GM18526 (cell line): ENCODE measurements around the gene TNFRSF6B.
A peak's percentile ranks its signal among the peaks of the same experiment; 100 is the strongest.

Experiments
- POLR2A ChIP-seq: IDR thresholded peaks from 3 replicates; pipeline ENCODE4 v1.6.1; 2011; ENCODE audit not compliant: insufficient read length; ENCODE audit errors: extremely low read depth

Gene TNFRSF6B

DNA sequence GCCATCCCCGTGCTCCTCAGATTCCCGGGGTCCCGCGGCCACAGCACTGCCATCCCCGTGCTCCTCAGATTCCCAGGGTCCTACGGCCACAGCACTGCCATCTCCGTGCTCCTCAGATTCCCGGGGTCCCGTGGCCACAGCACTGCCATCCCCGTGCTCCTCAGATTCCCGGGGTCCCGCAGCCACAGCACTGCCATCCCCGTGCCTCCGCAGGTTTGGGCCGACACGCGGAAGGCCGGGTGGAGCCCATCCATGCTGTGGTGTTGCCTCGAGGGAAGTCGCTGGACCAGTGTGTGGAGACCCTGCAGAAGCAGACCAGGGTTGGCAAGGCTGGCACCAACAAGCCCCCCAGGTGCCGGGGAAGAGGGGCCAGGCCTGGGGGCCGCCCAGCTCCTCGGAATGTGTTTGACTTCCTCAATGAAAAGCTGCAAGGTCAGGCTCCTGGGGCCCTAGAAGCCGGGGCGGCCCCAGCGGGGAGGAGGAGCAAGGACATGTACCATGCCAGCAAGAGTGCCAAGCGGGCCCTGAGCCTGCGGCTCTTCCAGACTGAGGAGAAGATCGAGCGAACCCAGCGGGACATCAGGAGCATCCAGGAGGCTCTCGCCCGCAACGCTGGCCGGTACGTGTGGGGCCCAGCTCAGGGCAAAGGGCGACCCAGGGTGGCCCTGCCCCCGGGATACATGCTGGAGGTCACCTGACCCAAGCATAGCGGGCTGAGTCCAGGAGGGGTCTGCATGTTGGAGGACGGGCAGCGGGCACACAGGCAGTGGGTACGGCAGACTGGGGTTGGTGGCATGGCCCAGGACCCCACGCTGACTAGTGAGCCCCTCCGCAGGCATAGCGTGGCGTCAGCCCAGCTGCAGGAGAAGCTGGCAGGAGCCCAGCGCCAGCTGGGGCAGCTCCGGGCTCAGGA, 38.8 kb downstream of the TNFRSF6B start:
- no peak for TF ChIP-seq POLR2A

DNA sequence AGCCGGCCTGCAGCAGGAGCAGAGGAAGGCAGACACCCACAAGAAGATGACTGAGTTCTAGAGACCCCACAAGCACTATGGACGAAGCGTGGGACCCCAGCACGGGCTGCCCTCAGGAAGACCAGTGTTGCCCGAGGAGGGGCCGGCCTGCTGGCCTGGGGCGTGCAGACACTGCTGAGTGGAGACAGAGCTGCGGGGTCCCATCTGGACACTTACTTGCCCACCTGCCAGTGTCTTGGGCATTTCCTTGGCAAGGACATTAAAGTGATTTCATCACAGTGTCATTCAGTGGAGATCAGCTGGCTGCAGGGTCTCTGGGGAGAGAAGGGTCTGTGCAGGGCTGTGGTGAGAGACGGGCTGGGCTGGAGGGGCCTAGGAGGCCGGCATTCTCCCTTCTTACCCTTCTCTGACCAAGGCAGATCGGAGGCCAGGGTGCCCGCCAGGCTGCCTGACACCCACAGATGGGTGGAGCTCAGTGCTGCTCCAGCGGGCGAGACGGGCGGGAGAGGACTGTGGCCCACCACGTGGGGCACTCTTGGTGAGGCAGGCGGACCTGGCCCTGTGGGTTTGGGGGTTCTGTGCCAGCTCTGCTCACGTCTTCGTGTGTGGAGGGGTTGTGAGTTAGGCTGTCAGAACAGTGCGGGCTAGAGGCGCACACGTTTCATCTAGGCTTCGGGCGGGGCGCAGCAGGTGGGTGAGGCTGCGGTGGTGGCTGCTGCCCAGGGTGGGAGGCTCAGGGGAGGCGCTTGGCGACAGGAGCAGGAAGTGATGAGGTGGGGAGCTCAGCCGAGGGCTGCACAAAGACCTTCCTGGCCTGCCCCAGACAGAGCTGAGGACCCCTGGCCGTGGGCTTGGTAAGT, 39.6 kb downstream of the TNFRSF6B start, which contains the start of gene LIME1:
Gene LIME1 (plus strand): TSS at position 806 of the 860 bp plus-strand sequence. CDS start 886 bp downstream, outside the sequence.
- TF ChIP-seq POLR2A, result peak; percentile 49

- TF ChIP-seq POLR2A, result no peak
Observed at GRCh38 chr20:63736893-63737694, 40.6 kb downstream of the TNFRSF6B start.

DNA sequence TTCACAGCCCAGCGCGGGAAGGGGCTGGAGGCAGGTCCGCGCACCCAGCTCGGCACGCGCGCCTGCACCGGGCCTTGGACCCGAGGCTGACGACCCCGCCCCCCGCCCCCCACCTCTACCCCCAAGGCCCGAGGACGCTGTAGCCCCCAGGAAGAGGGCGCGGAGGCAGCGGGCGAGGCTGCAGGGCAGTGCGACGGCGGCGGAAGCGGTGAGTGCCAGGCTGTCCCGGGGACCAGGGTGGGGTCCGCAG, 41.2 kb downstream of the TNFRSF6B start:
- no peak for TF ChIP-seq POLR2A

GRCh38 chr20:63737945-63738686, 41.7 kb downstream of the TNFRSF6B start:
- TF ChIP-seq POLR2A, result peak; percentile 48

- TF ChIP-seq POLR2A, result no peak
Observed at GRCh38 chr20:63738687-63739129, 42.3 kb downstream of the TNFRSF6B start.

- TF ChIP-seq POLR2A, result peak; percentile 30
Observed at GRCh38 chr20:63739130-63740069, 42.9 kb downstream of the TNFRSF6B start, which contains the start of gene SLC2A4RG. SLC2A4RG (plus strand) TSS chr20:63739776; CDS start chr20:63739913, 137 bp downstream.

- no peak for TF ChIP-seq POLR2A
Observed at GRCh38 chr20:63740070-63740626, 43.7 kb downstream of the TNFRSF6B start.

DNA sequence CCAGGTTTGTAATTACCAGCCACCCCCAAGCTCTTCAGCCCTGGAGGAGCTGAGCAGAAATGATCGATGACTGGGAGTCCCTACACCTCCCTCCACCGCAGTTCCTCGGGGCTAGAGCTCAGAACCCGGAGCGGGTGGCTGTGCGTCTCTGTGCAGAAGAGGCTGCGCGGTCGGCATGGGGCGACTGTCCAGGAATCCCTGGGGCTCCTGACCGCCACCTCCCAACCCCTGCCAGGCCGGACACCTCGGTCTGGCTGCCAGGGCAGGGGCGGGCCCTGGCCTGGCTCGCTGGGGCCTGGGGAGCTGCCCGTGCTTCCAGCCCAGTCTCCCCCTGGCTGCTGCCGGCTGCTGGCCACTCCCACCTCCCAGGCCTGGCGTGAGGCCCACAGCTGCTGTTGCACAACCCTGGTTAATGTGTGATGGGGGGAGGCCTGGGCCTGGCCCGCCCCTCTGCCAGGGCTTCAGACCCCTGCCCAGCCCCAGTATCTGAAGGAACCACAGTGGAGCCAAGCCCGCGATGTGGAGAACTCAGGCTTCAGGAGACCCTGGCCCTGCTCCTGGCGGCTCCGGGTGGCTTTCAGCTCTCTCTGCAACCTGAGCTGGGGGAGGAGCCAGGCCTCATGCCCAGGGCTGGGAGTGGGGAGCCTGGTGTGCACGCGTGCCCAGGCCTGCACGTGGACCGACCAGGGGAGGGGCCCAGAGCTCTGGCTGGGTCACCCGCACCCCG, 44.3 kb downstream of the TNFRSF6B start:
- TF ChIP-seq POLR2A, result no peak

- no peak for TF ChIP-seq POLR2A
Observed at GRCh38 chr20:63741354-63741675, 44.9 kb downstream of the TNFRSF6B start.

- no peak for TF ChIP-seq POLR2A
Observed at GRCh38 chr20:63741676-63742380, 45.4 kb downstream of the TNFRSF6B start.
